Activated T-cell treated with anti-CD3 and anti-CD28 coated beads for 4 hours (primary cell): Measurements from ENCODE around the gene IQCC.
A peak's percentile ranks its signal among the peaks of the same experiment; 100 is the strongest.
"Not testable (repeated sequence)": the region's sequence is repeated elsewhere in the genome, so short reads cannot be mapped to it uniquely, and the experiment has no call there.

Source experiments
- DNase-seq: peaks from one replicate; pipeline ENCODE4 v3.0.0-alpha.2; 2020

Gene IQCC

DNA sequence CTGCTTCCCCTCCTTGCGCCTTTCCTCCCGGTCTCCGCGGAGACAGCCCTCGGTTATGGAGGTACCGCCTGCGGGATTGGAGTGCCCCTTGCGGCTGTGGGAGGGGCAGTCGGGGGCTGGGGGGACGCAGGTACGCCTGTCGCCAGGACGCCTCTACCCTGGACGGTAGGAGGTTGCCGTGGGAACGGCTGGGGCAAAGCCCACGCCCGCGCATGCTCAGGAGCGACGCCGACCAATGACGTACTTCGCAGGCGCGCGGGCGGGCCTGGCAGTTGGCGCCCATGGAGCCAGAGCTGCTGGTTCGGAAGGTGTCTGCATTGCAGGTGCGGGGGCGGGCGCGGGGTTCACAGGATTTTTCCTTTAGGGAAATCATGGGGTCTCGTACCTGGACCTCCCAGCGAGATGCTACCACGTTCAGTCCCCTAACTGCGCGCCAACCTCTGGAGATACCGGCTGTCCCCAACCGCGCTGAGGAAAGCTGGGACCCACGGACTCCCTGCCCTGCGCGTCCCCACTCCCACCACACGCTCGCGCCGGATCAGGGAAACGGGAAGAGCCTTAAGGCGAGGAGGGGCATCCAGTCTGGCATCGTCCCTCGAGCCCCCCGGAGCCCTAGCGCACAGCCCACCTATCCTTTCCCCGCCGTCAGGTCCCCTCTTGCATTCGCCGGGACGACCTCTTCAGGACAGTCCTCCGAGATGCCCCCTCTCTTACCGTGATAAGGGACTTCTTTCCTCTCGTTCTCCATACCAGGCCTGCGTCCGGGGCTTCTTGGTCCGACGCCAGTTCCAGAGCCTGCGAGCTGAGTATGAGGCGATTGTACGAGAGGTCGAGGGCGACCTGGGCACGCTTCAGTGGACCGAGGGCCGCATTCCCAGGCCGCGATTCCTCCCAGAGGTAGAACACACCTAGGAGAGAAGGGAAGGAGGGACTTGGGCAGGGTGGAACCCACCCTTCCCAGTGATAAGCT lies at the start of gene IQCC:
TSS of gene IQCC (plus strand) at position 271 of the 970 bp plus-strand sequence. CDS start at position 282, 11 bp downstream.
- peak; percentile 78 for DNase-seq

DNA sequence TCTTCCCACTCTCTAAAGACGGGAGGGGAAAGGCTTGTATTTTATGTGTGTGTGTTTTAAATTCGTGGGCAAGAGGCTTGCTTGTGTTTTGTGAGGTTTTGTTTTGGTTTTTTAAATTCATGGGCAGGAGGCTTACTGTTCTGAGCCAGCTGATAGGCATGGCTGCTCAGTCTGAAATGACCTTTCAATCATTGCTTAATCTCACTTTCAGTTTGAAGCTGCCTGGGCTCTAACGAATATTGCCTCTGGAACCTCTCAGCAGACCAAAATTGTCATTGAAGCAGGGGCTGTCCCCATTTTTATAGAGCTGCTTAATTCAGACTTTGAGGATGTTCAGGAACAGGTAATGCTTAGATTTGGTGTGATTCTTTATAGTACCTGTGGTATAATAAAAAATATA lies 46.3 kb upstream of the IQCC start:
- DNase-seq = no peak

DNA sequence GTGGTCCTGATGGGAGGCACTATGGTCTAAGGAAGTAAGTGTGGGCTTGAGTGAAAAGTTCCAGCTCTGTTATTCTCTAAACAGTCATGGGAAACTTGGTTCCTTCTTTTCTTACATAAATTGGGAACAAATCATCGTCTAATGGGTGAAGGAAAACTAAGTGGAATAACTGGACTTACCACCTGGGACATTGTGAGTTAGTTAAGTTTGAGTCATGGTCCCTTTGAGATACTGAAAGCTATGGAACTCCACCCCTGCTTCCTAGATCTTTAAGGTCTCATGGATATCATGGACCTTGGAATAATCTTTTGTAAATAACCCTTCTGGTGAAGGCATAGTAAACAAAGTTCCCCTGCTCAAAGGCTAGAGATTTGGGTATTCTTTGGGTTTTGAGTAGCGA lies 42.1 kb upstream of the IQCC start:
- no peak for DNase-seq

DNA sequence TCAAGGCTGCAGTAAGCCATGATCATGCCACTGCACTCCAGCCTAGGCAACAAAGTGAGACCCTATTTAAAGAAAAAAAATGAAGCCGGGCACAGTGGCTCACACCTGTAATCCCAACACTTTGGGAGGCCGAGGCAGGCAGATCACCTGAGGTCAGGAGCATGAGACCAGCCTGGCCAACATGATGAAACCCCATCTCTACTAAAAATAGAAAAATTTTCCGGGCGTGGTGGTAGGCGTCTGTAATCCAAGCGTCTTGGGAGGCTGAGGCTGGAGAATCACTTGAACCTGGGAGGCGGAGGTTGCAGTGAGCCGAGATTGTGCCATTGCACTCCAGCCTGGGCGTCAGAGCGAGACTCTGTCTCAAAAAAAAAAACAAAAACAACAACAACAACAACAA lies 39.8 kb upstream of the IQCC start:
- DNase-seq = not testable (repeated sequence)

DNA sequence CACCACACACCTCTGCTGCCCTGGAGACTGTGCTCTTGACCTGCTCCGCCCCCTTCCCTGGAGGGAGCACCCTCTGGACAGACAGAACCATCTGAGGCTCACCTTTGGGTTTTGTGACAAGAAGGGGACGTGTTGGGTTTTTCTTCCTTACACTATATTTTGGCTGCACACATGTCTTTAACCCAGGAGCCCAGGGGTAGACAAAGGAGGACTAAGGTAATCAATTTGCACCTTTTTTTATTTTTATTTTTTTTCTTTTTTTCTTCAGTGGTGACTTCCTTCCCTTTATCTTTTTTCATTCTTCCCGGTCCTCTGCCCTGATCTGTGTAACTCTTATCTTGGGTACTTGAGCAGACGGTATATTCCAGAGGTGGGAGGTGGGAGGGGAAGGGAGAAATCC lies 34.5 kb upstream of the IQCC start:
- DNase-seq = no peak

DNA sequence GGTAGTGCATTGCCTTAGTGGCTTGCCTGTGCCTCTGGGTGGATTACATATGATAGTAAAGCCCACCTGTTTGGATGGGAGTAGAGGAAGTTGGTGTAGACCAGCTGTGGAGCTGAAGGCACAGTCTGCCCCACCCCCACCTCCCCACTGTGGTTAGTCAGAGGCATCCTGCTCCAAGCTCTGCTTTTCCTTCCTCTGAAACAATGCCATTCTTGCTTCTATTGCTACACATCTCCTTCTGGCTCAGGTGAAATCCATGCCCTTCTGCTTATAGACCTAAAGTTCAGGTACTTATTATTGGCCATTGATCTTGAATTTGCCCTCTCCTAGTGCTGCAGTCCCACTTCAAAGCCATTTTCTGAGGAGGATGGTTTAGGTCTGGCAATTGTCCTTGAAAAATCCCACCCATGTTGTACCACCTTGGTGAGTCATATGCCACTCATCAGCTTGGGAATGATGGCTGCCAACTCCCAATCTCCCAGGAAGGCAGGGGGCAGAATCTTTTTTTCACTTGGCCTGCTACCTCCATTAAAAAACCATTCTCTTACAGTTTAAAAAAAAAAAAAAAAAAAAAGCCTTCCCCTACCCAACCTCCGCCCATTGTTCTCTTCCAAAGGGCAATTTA lies 32.7 kb upstream of the IQCC start:
- DNase-seq = no peak

DNA sequence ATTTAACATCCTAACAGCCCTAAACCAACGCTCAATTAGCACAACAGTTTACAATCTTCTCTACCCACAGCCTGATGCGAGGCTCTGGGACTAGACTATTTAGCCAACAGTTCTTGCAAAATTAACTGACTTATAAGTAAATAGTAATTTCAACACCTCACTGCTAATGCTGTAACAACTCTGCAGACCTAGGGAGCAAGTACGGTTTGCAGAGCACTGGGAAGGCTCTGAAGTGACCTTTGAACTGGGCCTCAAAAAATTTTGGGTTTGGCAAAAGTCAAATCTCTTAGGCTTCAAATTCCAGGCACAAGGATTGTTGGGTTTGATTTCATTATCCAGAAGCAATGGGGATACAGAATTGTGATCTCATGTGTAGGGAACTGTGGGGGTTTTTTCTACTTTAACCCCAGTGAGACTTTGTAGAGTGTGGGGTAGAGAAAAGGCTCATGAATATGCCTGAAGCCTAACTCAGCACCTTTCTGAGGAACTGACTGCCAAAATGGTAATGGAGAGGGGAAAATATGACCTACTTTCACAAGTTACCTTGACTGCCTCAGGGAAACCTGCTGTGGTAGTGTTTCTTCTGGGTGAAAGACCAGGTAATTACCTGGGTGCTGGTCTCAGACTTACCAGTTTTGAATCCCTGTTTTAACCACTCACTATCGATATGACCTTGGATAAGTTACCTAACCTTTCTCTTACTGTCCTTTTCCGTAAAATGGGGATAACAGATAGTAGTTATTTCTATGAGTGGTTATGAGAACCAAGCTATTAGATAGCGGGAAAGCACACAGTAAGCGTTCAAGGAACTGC lies 26.9 kb upstream of the IQCC start:
- no peak for DNase-seq

DNA sequence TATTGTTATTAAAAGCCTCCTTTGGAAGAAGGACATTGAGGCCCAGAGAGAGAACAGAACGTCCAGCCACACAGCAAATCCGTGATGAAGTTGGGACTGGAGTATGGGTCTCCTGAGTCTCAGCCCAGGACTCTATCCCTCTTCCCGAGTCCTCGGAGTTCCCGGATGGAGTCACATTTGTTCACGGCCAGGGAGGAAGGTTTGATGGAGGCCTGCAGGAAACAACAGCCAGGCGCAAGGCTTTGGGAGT lies 26.4 kb upstream of the IQCC start:
- DNase-seq = no peak

DNA sequence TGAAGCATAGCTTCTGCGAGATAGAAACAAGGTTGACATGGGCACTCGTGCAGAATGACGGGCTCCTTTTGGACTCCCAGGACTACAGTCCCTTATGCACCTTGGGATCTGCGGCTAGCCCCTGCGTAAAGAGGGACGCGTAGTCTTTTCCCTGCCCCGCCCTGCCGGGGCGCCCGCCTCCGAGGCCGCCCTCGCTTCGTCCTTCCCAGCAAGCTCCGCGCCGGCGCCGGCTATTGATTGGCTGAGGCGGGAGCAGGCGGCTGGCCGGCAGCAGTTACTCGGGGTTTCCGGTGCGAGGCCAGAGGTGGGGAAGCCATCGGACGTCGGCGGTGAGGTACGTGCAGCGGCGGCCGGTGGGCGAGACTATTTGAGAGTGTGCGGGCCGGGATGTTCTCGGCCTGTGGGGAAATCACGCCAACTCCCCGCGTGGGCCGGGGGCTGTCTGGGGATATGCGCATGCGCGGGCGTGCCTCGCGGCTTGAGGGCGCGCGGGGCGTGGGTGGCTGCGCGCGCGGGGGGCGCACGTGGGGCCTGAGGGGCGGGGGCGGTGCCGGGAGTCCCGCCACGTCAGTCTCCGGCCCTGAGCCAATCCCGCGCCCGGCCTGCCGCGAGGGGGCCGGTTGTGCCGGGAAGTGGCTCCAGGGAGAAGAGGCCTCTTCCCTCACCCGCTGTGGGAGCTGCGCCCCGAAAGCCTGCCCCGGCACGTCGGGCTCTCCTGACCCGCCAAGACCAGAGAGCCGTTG lies 25.9 kb upstream of the IQCC start, which contains the start of gene TXLNA:
TSS of gene TXLNA (plus strand) at position 233 of the 743 bp plus-strand sequence. CDS start 671 bp downstream, outside the sequence.
- peak; percentile 83 for DNase-seq

DNA sequence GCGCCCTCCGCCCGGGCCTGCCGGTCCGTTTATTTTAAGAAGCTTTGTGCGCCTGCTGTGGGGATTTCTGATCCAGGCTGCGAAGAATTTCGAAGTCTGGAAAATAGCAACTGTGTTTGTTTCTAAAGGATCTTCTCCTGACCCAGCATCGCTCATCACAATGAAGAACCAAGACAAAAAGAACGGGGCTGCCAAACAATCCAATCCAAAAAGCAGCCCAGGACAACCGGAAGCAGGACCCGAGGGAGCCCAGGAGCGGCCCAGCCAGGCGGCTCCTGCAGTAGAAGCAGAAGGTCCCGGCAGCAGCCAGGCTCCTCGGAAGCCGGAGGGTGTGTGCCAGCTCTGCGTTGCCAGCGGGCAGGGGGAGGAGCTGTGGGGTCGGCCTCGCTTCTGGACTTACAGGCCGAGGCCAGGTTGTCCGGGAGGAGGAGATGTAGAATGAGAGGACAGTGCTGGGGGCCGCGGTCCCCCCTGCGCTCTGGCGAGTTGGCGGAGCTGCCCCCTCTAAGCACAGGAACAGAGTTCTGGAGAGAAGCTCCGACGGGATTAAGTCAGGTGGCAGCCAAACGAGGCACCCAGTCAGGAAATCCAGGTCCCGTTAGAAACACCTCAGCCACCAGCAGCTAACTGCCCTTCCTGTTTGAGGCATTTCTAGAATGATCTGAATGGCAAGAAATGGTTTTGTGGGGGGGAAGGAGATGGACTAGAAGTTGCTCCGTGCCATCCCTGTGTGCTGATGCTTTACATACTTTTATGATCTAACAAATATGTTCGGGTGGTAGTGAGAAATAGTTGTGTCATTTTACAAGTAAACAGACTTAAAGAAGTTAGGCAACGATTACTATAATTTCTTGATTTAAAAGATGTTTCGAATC lies 25.0 kb upstream of the IQCC start:
- no peak for DNase-seq

DNA sequence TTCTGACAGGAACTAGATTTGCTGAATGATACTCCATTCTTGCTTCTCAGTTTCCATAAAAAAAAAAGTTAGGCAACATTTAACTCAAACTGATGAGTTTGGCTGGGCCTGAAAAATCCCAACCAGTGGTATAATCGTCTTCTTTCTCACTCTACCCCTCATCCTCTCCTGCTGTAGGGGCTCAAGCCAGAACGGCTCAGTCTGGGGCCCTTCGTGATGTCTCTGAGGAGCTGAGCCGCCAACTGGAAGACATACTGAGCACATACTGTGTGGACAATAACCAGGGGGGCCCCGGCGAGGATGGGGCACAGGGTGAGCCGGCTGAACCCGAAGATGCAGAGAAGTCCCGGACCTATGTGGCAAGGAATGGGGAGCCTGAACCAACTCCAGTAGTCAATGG lies 24.4 kb upstream of the IQCC start:
- DNase-seq = no peak

DNA sequence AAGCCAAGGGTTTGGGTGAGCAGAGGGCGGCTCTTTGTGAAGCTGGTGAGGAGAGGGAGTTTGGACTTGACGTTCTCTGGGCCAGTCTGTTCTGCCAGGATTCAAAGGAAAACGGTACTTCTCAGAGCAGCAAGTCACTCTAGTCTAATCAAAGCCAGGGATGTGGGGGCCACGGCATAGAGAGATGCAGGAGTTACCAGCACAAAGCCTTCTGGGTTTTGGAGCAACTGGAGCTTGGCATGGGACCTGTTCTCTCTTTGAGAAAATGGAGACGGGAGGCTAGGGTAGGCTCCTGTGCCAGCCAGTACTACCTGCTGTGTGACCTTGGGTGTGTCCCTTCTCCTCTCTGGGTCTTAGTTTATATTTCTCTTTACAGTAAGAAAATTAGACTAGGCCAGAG lies 23.9 kb upstream of the IQCC start:
- no peak for DNase-seq

DNA sequence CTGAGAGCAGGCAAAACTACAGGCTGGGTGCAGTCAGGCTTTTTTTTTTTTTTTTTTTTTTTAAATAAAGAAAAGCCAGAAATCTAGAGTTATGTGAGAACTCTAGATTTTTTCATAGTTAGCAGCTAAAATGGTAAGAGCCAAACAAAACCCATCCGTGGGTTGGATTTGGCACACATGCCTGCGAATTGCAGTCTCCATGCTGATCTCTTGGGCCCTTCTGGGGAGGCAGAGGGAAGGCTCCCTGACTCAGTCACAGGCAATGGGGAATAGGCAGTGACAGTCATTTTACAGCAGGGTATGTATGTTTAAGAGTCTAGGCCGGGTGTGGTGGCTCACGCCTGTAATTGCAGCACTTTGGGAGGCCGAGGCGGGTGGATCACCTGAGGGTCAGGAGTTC lies 23.4 kb upstream of the IQCC start:
- no peak for DNase-seq

DNA sequence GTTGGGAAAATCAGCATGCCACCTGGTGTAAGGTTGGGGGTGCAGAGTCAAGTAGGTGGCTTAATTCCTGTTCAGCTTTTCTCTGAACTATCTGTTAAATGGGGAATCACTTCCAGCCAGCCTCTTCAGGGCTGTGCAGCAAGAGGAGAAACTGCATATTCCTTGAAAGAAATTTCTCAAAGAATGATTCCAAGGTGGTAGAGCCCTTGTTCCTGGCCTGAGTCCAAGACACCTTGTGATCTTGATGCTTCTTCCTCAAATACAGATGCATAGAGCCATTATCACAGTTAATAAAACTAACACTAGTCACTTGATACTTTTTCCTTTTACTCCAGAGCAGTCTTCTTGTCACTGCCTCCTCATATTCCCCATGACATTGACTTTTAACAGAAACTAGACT lies 20.8 kb upstream of the IQCC start:
- no peak for DNase-seq

DNA sequence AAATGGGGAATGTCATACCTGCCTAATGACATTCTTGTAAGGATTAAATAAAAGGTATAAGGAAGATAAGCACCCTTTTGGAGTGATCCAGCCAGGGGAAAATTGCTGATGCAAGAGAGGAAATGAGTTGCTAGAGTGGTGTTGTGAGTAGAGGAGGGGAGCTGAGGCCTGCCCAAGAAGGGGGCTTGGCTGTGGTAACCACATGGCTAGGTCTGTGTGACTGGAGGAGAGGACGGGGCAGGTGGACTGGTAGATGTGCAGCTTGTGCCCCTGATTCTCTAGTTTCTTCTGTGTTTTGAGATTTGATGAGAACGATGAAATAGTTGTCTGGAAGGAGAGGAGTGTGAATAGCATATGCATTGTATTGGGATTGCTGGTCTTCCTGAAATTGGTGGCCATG lies 19.4 kb upstream of the IQCC start:
- no peak for DNase-seq

DNA sequence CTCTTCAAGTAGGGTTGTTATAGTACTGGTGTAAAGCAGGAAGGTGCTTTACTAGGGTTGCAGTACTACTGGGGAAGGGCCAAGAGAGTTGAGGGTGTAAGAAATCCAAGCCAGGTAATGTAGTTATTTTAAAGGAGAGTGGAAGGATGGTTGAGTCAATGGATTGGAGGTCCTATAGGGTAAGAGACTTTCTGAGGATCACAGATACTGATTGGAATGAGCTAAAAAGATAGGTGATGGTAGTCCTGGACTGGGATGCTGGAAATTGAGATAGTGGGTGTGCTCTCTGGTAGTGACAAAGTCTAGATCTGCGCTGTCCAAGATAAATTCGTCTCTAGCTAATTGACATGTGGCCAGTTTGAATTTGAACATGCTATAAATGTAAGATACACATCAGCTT lies 19.0 kb upstream of the IQCC start:
- no peak for DNase-seq

DNA sequence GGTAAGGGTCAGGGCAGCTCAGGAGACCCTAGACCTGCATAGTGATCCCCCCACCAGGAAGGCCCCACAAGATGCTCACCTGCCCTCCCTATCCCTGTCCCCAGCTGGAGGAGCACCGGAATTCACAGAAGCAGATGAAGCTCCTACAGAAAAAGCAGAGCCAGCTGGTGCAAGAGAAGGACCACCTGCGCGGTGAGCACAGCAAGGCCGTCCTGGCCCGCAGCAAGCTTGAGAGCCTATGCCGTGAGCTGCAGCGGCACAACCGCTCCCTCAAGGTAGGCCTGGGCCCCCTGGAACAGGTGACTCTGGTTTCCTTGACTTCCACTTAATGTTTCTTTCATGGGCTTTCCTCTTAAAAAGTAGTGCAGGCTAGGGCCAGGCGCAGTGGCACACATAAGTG lies 17.6 kb upstream of the IQCC start:
- DNase-seq = no peak

DNA sequence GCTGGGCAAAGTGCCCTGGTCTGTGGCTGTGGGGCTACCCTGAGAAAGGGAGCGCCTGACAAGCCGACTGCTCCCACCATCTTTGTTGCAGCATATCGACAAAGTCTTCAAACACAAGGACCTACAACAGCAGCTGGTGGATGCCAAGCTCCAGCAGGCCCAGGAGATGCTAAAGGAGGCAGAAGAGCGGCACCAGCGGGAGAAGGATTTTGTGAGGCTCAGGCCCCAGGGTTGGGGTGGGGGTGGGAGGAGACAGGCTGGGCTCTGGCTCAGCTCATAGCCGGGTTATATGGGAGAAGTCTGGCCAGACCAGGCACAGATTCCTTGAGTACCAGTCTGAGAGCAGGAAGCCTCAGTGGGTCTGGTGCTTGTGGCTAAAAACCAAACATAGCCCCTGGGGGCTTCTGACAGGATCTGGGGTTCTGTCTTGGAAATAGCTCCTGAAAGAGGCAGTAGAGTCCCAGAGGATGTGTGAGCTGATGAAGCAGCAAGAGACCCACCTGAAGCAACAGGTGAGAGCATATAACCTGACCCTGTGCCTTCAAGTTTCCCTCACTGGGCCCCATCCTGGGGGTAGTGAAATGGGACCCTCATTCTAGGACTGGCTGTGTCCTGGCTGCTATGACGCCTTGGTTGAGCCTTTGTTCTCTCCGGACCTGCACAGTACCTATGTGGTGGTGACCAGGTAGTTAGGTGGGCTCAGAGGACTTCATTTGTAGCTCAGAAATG lies 13.1 kb upstream of the IQCC start:
- no peak for DNase-seq

DNA sequence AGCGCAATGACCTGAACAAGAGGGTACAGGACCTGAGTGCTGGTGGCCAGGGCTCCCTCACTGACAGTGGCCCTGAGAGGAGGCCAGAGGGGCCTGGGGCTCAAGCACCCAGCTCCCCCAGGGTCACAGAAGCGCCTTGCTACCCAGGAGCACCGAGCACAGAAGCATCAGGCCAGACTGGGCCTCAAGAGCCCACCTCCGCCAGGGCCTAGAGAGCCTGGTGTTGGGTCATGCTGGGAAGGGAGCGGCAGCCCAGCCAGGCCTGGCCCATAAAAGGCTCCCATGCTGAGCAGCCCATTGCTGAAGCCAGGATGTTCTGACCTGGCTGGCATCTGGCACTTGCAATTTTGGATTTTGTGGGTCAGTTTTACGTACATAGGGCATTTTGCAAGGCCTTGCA lies 10.5 kb upstream of the IQCC start:
- no peak for DNase-seq

DNA sequence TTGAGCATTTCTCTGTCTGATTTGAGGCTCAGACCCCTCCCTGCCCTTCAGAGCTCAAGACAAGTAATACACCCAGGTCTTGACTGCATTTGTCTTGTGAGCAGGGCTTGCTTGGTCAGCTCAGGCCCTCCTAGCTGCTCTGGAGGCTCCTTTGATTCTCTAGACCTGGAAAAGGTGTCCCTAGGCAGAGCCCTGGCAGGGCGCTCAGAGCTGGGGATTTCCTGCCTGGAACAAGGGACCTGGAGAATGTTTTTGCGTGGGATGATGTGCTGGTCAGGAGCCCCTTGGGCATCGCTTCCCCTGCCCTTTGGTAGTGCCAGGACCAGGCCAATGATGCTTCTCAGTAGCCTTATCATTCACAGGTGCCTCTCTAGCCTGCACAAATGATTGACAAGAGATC lies 9.9 kb upstream of the IQCC start:
- DNase-seq = no peak
